ENCODE data around the gene KIRREL3. TPM values are rescaled to one million over a fixed set of nuclear protein-coding genes. Genes with fewer than 3 reads are reported as not detected.

KIRREL3 gene
- total and polyA plus RNA-seq, 8 donors: 0.06 to 1.1 (median 0.26) TPM; not detected in 2

- Histone ChIP-seq H3K27me3 (no peaks in the 10 kb centered on the region), H3K27ac (no peak overlapping the region), H3K4me3 (no peak overlapping the region), H3K4me1 (no peaks in the 10 kb centered on the region), H3K36me3 (no peaks in the 10 kb centered on the region), H3K9me3 (no peaks in the 10 kb centered on the region)
- DNase-seq (no peak), ATAC-seq (peak in 2 of 4 donors; percentile 25 to 41), FAIRE-seq (no peak)
- TF ChIP-seq CTCF (IDR thresholded peaks at IDR 0.05): no peak
- WGBS, 2 donors: 84 to 86% methylated on average over 2 of the region's 2 CpGs
- intact Hi-C loops (cut with DNase I): no loop called here
These were observed 362.8 kb downstream of the KIRREL3 start for GRCh38 chr11:126637795-126638175.

GRCh38 chr11:126636911-126637794 is 363.4 kb downstream of the KIRREL3 start:
- no peak for FAIRE-seq
- Histone ChIP-seq H3K4me1 (no peaks in the 10 kb centered on the region), H3K27ac (no peak overlapping the region), H3K9me3 (no peaks in the 10 kb centered on the region), H3K4me3 (no peak overlapping the region), H3K36me3 (no peaks in the 10 kb centered on the region), H3K27me3 (no peaks in the 10 kb centered on the region)
- intact Hi-C loops (cut with DNase I): no loop called here
- WGBS, 2 donors: 75 to 77% methylated on average over 5 of the region's 5 CpGs
- no peak for DNase-seq
- no peak for ATAC-seq
- TF ChIP-seq CTCF (IDR thresholded peaks at IDR 0.05): no peak

- H3K27ac ChIP-seq: no peak overlapping the region
- no peak overlapping the region for H3K4me3 ChIP-seq
- TF ChIP-seq CTCF (IDR thresholded peaks at IDR 0.05): no peak
- ATAC-seq (no peak), FAIRE-seq (no peak), DNase-seq (no peak)
- H3K4me1 ChIP-seq: no peaks in the 10 kb centered on the region
- H3K27me3 ChIP-seq: no peaks in the 10 kb centered on the region
- no peaks in the 10 kb centered on the region for H3K36me3 ChIP-seq
- WGBS, 2 donors: 62 to 68% methylated on average over 3 of the region's 3 CpGs
- no peaks in the 10 kb centered on the region for H3K9me3 ChIP-seq
- intact Hi-C loops (cut with DNase I): no loop called here
These were observed 365.1 kb downstream of the KIRREL3 start for GRCh38 chr11:126635511-126635910.

GRCh38 chr11:126634963-126635362 is 365.6 kb downstream of the KIRREL3 start:
- H3K36me3 ChIP-seq: no peaks in the 10 kb centered on the region
- no peak for TF ChIP-seq CTCF (IDR thresholded peaks at IDR 0.05)
- no peak for FAIRE-seq
- no peak for DNase-seq
- intact Hi-C loops (cut with DNase I): no loop called here
- H3K9me3 ChIP-seq: no peaks in the 10 kb centered on the region
- 45 to 55% methylated on average over 2 of the region's 2 CpGs for WGBS, 2 donors
- no peak overlapping the region for H3K4me3 ChIP-seq
- no peak overlapping the region for H3K27ac ChIP-seq
- no peaks in the 10 kb centered on the region for H3K4me1 ChIP-seq
- ATAC-seq: no peak
- no peaks in the 10 kb centered on the region for H3K27me3 ChIP-seq

- ATAC-seq (no peak), FAIRE-seq (no peak), DNase-seq (no peak)
- TF ChIP-seq CTCF (IDR thresholded peaks at IDR 0.05): no peak
- Histone ChIP-seq H3K27me3 (no peaks in the 10 kb centered on the region), H3K9me3 (no peaks in the 10 kb centered on the region), H3K27ac (no peak overlapping the region), H3K4me3 (no peak overlapping the region), H3K36me3 (no peaks in the 10 kb centered on the region), H3K4me1 (no peaks in the 10 kb centered on the region)
- whole genome bisulfite sequencing, 2 donors: 64 to 73% methylated on average over 3 of the region's 3 CpGs
- intact Hi-C loops (cut with DNase I): no loop called here
These were observed 367.2 kb downstream of the KIRREL3 start for GRCh38 chr11:126633330-126633729.

Data from pancreas (tissue), 10 donors.